Limb (tissue), 2 donors: ENCODE data around the gene PXT1.
"Not testable (repeated sequence)": the region's sequence is repeated elsewhere in the genome, so short reads cannot be mapped to it uniquely, and the experiment has no call there.

Experiments
- DNase-seq, 2 donors: peaks; one replicate each; pipeline ENCODE4 v3.0.0-alpha.2; 2016; ENCODE audit errors: extremely low spot score in 2 of 2

PXT1 gene

GRCh38 chr6:36444470-36444869 lies 1.8 kb upstream of the PXT1 start:
- no peak for DNase-seq

GRCh38 chr6:36443471-36444428 lies 1.1 kb upstream of the PXT1 start:
- no peak for DNase-seq

GRCh38 chr6:36442103-36442670 lies 467 bp downstream of the PXT1 start:
- no peak for DNase-seq

DNA sequence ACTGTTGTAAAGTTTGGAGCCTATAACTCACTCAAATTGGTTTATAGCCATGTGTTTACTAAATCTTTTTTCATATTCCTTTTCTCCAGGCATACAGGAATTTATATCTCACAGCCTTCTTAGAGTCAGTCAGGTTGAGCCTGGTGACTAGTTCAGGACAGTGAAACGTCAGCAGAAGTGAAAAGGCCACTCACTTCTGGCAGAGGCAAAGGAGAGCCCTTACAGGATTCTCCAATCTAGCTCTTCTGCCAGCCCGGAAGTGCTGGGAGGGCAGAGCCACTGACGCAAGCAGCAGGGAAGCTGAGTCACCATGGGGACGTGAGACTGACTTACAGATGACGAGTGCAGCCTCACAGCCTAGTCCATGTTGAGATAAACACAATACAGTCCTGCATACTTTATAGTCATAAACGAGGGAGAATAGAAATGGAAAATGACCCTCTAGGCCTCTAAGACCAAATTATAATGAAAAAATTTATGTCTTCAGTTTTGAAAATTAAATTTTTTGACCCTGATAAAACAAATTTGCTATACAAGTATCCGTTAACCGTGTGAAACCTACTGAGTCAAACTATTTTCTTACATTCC lies 1.3 kb downstream of the PXT1 start:
- peak; percentile 51 to 74 for DNase-seq

GRCh38 chr6:36436466-36436865 lies 6.2 kb downstream of the PXT1 start:
- DNase-seq, result no peak

GRCh38 chr6:36432151-36432671 lies 10.4 kb downstream of the PXT1 start:
- no peak for DNase-seq

DNA sequence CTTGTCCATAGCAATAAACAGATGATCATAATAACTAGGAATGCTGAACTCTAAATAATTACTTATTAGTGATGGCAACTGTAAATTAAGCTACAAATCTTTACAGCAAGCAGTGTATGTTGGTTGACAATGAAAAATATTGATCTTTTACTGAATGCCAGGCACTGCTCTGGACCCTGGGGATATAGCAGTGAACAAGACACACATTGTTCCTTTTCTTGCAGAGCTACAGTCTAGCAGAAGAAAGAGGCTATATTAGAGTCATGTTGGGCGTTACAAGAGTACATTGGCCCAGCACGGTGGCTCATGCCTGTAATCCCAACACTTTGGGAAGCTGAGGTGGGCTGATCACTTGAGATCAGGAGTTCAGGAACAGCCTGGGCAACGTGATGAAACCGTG lies 11.5 kb downstream of the PXT1 start:
- DNase-seq, result no peak

- DNase-seq, result no peak
Measured at GRCh38 chr6:36430351-36430750, 12.3 kb downstream of the PXT1 start.

GRCh38 chr6:36428911-36429310 lies 13.7 kb downstream of the PXT1 start:
- no peak for DNase-seq

- DNase-seq, result no peak
Measured at GRCh38 chr6:36426622-36427021, 16.0 kb downstream of the PXT1 start.

DNA sequence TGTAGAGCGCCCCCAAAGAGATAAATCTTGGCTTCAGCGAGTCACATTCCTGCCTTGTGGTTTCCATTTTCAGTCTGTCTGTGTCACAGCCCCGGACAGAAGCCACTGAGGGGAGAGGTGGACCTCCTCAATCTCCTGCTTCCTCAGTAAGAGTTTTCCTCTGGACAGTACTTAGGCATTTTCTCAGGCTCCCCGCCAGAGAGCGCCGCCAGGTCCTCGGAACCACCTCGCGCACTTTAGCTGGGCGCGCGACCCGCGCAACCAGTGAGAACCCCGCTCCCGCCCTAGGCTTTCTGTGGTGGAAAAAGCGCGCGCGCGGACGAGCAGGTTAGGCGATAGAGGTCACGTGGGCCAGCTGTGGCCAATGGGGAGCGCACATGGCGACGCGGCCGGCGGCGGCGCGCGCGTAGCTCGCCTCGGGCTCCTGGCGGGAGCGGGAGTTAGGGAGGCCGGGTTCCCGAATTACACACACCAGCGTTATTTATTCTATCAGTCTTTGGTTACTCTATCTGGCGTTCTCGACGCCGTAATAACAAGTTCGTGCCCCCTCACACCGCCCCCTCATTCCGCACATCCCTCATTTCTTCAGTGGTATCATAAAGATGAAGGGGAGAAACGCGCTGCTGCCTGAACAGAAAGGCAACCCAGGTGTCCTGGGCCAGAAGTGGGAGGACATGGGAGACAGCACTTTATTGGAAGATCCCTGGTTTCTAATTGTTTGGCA lies 19.4 kb downstream of the PXT1 start:
- DNase-seq, result peak; percentile 98 to 99

DNA sequence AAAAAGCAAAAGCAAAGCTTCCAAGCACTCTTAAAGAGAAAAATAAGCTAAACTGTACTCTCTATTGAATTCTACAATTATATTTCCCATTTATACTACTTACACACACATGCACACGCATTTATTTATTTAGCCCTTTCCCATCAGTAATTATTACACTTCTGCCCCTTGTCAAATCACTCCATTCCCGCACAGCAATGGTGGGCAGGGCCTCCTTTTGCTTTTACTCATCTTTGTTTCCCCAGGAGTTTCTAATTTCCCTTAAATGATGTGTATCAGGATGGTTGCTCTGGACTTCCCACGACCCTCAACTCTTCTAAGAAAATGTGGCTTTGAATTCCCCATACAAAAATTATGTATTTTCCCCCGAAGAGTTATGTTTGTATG lies 19.9 kb downstream of the PXT1 start:
- no peak for DNase-seq

GRCh38 chr6:36419310-36419709 lies 23.3 kb downstream of the PXT1 start:
- no peak for DNase-seq

DNA sequence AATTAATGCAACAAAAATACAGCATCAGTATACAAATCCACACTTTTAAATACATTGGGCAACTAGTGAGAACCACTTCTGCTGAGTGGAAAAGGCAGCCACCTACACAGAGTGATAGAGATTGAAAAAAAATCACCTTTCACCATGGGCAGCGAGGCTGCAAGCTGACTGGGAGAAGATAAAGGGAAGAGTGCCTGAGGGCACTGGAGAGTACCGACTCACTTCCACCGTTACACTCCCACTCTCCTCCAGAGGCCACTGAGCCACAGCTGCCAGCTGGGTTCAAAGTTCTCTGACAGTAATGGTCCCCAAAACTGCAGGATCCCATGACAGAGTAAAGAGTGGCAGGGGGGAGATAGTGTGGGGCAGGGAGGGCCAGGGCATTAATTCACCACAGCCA lies 24.1 kb downstream of the PXT1 start:
- DNase-seq, result no peak

DNA sequence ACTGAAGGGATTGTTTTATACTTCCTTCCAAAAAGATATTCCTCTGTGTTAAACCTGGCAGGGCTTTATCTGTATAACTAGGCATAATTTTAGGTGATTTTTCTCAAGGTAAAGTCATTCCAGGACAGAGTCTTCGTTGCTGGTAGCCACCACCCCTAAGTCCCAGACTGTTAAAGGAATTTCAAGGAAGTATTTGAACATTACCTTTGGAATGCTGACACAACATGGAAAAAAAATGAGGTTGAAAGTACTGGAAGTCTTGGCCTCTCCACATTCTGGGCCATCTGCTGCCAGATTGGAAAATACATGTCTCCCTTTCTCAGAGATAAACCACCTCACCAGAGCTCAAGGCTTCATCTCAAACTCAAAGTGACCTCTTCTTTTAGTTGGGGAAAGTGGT lies 28.2 kb downstream of the PXT1 start:
- no peak for DNase-seq

DNA sequence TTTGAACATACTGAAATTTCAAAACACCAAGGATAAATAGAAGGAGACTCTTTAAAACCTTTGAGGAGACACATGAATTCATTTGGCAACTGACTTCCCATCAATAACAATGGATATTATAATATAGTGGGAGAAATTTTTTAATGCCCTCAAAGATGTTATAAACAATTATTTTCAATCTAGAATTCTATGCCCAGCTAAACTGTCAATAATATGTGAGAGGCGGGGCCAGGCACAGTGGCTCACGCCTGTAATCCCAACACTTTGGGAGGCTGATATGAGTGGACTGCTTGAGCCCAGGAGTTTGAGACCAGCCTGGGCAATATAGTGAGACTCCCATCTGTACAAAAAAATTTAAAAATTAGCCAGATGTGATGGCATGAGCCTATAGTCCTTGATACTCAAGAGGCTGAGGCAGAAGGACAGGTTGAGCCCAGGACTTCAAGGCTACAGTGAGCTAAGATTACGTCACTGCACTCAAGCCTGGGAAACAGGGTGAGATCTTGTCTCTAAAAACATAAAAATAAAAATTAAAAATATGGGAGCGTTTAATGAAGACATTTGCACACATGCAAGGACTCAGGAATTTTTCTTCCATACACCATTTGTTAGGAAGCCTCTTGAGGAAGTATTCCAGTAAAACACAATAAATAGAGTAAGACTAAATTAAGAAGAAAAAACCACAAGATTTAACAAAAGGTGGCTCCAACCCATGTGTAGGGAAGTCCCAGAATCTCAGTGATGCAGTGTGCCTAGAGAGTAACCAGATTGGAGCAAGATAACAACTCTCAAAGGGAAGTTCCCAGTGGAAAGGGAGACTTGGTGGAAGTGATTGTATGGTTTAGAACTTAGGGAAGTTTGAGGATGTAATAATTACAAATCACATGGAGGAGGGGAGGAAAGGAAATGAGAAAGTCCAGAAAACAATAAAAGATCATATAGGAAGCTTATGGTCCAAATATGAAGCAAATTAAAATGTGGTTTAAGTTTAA lies 28.9 kb downstream of the PXT1 start:
- DNase-seq, result no peak

GRCh38 chr6:36409718-36410117 lies 32.9 kb downstream of the PXT1 start:
- not testable (repeated sequence) for DNase-seq

DNA sequence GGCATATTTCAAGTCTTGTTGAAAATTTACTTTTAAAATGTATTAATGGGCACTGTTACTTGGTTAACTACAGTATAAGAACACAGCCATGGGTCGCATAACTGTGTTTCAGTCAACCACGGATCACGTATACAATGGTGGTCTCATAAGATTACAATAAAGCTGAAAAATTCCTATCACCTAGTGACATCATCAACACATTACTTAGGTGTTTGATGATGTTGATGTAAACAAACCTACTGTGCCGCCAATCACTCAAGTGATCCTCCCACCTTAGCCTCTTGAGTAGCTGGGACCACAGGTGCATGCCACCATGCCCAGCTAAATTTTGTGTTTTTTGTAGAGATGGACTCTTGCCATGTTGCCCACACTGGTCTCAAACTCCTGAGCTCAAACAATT lies 38.5 kb downstream of the PXT1 start:
- DNase-seq, result no peak

DNA sequence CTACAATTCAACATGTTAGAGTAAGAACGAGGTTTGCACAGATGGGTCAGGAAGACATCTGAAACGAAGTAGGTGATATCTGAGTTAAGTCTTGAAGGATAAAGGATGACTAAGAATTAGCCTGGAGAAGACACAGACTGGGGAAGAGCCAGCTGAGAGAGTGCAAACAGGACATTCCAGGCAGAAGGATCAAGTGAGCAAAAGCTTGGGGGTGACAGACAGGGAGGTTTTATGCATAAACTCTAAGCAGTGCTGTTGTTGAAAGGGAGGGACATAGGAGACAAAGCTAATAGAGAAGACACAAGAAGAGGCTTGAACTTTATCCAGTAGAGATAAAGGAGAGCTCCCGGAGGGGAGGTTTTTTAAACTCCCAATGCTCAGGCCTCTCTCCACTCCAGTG lies 40.2 kb downstream of the PXT1 start:
- no peak for DNase-seq

- no peak for DNase-seq
Measured at GRCh38 chr6:36399970-36400369, 42.7 kb downstream of the PXT1 start.

- DNase-seq, result no peak
Measured at GRCh38 chr6:36392621-36393020, 50.0 kb downstream of the PXT1 start.
